Endothelial cell (in vitro differentiated cells): Measurements from ENCODE around the gene UBXN1. TPM values are rescaled to one million over a fixed set of nuclear protein-coding genes. Genes with fewer than 3 reads are reported as not detected.

Experiments
- DNase-seq: peaks from one replicate; pipeline ENCODE4 v3.0.0; 2021; ENCODE audit warnings: low spot score
- H3K27ac Mint-ChIP-seq: one replicate; pipeline ENCODE4 v1.8.0; 2021; ENCODE audit warnings: mixed read lengths, inconsistent platforms; ENCODE audit not compliant: unreplicated experiment
- H3K27me3 Mint-ChIP-seq: one replicate; pipeline ENCODE4 v1.8.0; 2021; ENCODE audit warnings: mild to moderate bottlenecking, moderate library complexity, mixed read lengths, inconsistent platforms; ENCODE audit not compliant: unreplicated experiment
- H3K36me3 Mint-ChIP-seq: one replicate; pipeline ENCODE4 v1.8.0; 2021; ENCODE audit warnings: mild to moderate bottlenecking, low read depth, mixed read lengths, inconsistent platforms; ENCODE audit not compliant: unreplicated experiment
- H3K4me1 Mint-ChIP-seq: one replicate; pipeline ENCODE4 v1.8.0; 2021; ENCODE audit warnings: mild to moderate bottlenecking, mixed read lengths, inconsistent platforms; ENCODE audit not compliant: unreplicated experiment
- H3K4me3 Mint-ChIP-seq: one replicate; pipeline ENCODE4 v1.8.0; 2021; ENCODE audit warnings: mild to moderate bottlenecking, mixed read lengths, inconsistent platforms; ENCODE audit not compliant: unreplicated experiment
- H3K9me3 Mint-ChIP-seq: one replicate; pipeline ENCODE4 v1.8.0; 2021; ENCODE audit warnings: mixed read lengths, inconsistent platforms; ENCODE audit not compliant: unreplicated experiment
- total RNA-seq: library from RNA; stranded (reverse); fragmentation: NEBNext Ultra II Directional; extraction: Animal tissue kit (Norgen Biotek cat#: 25700); gene quantifications from one replicate; pipeline ENCODE4 v1.2.1, GENCODE V29; 2021; ENCODE audit not compliant: unreplicated experiment
- TF ChIP-seq, protein P1 (sequence below): fragments of 200-600 bp; sonication (generic); IDR thresholded peaks from one replicate; pipeline ENCODE4 v1.5.0; 2021; ENCODE audit warnings: antibody characterized with exemption; ENCODE audit not compliant: unreplicated experiment

Gene UBXN1
- total RNA-seq, 1 donor from 2014 or later, result 137 TPM

GRCh38 chr11:62645946-62646824, 32.7 kb downstream of the UBXN1 start, which contains the start of gene GANAB:
GANAB (minus strand) TSS chr11:62646613; CDS start chr11:62646599, 14 bp downstream.
- Mint-ChIP-seq H3K36me3 (peaks cover 34% of the 10 kb centered on the region), H3K27me3 (peaks cover 14% of the 10 kb centered on the region), H3K4me3 (peak within 1 kb of the TSS; percentile 99), H3K9me3 (no peaks in the 10 kb centered on the region), H3K4me1 (peaks cover 18% of the 10 kb centered on the region), H3K27ac (peak within 1 kb of the TSS; percentile 97)
- DNase-seq, result peak; percentile 98
- TF ChIP-seq, protein P1, sequence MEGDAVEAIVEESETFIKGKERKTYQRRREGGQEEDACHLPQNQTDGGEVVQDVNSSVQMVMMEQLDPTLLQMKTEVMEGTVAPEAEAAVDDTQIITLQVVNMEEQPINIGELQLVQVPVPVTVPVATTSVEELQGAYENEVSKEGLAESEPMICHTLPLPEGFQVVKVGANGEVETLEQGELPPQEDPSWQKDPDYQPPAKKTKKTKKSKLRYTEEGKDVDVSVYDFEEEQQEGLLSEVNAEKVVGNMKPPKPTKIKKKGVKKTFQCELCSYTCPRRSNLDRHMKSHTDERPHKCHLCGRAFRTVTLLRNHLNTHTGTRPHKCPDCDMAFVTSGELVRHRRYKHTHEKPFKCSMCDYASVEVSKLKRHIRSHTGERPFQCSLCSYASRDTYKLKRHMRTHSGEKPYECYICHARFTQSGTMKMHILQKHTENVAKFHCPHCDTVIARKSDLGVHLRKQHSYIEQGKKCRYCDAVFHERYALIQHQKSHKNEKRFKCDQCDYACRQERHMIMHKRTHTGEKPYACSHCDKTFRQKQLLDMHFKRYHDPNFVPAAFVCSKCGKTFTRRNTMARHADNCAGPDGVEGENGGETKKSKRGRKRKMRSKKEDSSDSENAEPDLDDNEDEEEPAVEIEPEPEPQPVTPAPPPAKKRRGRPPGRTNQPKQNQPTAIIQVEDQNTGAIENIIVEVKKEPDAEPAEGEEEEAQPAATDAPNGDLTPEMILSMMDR, result no peak

DNA sequence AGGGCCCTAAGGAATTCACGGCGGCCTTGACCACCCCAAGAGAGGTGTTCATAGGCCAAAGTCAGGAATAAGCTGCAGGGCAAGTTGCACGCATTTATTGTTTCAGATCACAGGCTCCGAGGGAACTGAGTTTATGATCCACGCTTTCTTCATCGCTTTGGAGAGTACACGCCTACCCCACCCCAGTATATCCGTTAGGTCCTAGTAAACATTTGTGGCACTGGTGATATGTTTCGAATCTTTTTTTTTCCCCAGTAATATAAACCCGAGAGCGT, 33.3 kb downstream of the UBXN1 start:
- no peaks in the 10 kb centered on the region for H3K9me3 Mint-ChIP-seq
- H3K4me1 Mint-ChIP-seq, result peaks cover 18% of the 10 kb centered on the region
- H3K36me3 Mint-ChIP-seq, result peaks cover 34% of the 10 kb centered on the region
- TF ChIP-seq, protein P1, result no peak
- no peak for DNase-seq
- peak overlapping the region; percentile 99 for H3K4me3 Mint-ChIP-seq
- H3K27me3 Mint-ChIP-seq, result peaks cover 15% of the 10 kb centered on the region
- peak overlapping the region; percentile 97 for H3K27ac Mint-ChIP-seq

DNA sequence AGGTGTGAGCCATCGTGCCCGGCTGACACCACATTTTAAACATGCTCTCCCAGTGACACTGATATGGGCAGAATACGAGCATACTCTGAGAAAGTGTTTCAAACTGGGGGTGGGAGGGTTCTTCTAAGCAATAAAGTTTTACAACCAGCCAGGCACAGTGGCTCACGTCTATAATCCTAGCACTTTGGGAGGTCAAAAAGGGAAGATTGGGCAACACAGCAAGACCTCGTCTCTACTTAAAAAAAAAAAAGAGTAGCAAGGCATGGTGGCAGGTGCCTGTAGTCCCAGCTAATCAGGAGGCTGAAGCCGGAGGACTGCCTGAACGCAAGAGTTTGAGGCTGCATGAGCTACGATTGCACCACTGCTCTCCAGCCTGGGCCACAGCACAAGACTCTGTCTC, 34.7 kb downstream of the UBXN1 start:
- peak overlapping the region; percentile 57 for H3K27ac Mint-ChIP-seq
- no peaks in the 10 kb centered on the region for H3K9me3 Mint-ChIP-seq
- H3K4me1 Mint-ChIP-seq, result peaks cover 24% of the 10 kb centered on the region
- peaks cover 17% of the 10 kb centered on the region for H3K27me3 Mint-ChIP-seq
- TF ChIP-seq, protein P1, result no peak
- H3K36me3 Mint-ChIP-seq, result peaks cover 35% of the 10 kb centered on the region
- H3K4me3 Mint-ChIP-seq, result peak overlapping the region; percentile 47
- no peak for DNase-seq

DNA sequence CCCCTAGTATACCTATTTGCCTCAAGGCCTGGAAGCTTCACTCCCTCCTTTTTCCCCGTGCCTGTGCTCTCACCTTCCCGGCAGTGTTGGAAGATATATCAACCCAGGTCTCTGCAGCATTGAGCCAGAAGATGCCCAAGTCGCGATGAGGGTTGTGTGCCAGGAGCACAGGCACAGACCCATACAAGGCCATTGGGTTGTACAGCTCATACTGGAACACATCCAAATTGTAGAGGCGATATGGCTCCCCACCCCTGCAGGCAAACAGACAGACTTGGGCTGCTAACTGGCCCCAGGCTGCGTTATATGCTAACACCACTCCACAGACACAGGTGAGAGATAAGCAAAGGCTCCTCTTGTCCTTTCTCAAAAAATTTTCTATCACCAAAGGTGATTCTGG, 46.4 kb downstream of the UBXN1 start:
- H3K9me3 Mint-ChIP-seq, result no peaks in the 10 kb centered on the region
- TF ChIP-seq, protein P1, result no peak
- H3K36me3 Mint-ChIP-seq, result peaks cover 69% of the 10 kb centered on the region
- no peak for DNase-seq
- peaks cover 10% of the 10 kb centered on the region for H3K27me3 Mint-ChIP-seq
- H3K4me1 Mint-ChIP-seq, result no peaks in the 10 kb centered on the region
- H3K27ac Mint-ChIP-seq, result peak overlapping the region; percentile 78
- H3K4me3 Mint-ChIP-seq, result peak overlapping the region; percentile 73

- TF ChIP-seq, protein P1, result no peak
- Mint-ChIP-seq H3K27ac (no peak overlapping the region), H3K9me3 (no peaks in the 10 kb centered on the region), H3K4me1 (peaks cover 32% of the 10 kb centered on the region), H3K4me3 (peak overlapping the region; percentile 47), H3K36me3 (peaks cover 66% of the 10 kb centered on the region), H3K27me3 (peaks cover 16% of the 10 kb centered on the region)
- DNase-seq, result no peak
Measured at GRCh38 chr11:62627713-62628112, 51.2 kb downstream of the UBXN1 start.
